Activated naive CD8-positive, alpha-beta T cell treated with anti-CD3 and anti-CD28 coated beads for 36 hours (primary cell): ENCODE results near the gene ZC3H6. TPM values are rescaled to one million over a fixed set of nuclear protein-coding genes. Genes with fewer than 3 reads are reported as not detected.

ENCODE experiments used
- DNase-seq: peaks from one replicate; pipeline ENCODE4 v3.0.0; 2021
- H3K27ac Mint-ChIP-seq: one replicate; pipeline ENCODE4 v1.8.0; 2022; ENCODE audit warnings: mild to moderate bottlenecking, moderate library complexity, mixed read lengths
- H3K27me3 Mint-ChIP-seq: one replicate; pipeline ENCODE4 v1.8.0; 2022; ENCODE audit warnings: mild to moderate bottlenecking, mixed read lengths
- H3K36me3 Mint-ChIP-seq: one replicate; pipeline ENCODE4 v1.8.0; 2021; ENCODE audit warnings: mild to moderate bottlenecking, mixed read lengths
- H3K4me1 Mint-ChIP-seq: one replicate; pipeline ENCODE4 v1.8.0; 2021; ENCODE audit warnings: mixed read lengths
- H3K4me3 Mint-ChIP-seq: one replicate; pipeline ENCODE4 v1.8.0; 2022; ENCODE audit warnings: mild to moderate bottlenecking, moderate library complexity, mixed read lengths
- H3K9me3 Mint-ChIP-seq: one replicate; pipeline ENCODE4 v1.8.0; 2022; ENCODE audit warnings: mixed read lengths
- total RNA-seq, 2 experiments: library from RNA; stranded (reverse); gene quantifications; one replicate each; pipeline ENCODE4 v1.2.3, GENCODE V29; 2021

ZC3H6 gene, protein sequence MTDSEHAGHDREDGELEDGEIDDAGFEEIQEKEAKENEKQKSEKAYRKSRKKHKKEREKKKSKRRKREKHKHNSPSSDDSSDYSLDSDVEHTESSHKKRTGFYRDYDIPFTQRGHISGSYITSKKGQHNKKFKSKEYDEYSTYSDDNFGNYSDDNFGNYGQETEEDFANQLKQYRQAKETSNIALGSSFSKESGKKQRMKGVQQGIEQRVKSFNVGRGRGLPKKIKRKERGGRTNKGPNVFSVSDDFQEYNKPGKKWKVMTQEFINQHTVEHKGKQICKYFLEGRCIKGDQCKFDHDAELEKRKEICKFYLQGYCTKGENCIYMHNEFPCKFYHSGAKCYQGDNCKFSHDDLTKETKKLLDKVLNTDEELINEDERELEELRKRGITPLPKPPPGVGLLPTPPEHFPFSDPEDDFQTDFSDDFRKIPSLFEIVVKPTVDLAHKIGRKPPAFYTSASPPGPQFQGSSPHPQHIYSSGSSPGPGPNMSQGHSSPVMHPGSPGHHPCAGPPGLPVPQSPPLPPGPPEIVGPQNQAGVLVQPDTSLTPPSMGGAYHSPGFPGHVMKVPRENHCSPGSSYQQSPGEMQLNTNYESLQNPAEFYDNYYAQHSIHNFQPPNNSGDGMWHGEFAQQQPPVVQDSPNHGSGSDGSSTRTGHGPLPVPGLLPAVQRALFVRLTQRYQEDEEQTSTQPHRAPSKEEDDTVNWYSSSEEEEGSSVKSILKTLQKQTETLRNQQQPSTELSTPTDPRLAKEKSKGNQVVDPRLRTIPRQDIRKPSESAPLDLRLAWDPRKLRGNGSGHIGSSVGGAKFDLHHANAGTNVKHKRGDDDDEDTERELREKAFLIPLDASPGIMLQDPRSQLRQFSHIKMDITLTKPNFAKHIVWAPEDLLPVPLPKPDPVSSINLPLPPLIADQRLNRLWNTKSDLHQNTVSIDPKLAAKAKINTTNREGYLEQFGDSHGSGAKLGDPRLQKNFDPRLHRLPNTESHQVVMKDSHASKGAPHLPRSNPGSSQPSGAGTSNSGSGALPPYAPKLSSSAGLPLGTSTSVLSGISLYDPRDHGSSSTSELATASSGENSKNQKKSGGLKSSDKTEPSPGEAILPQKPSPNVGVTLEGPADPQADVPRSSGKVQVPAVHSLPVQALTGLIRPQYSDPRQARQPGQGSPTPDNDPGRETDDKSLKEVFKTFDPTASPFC
- 1 to 10 TPM; 7.6 to 7.7 TPM for total RNA-seq

DNA sequence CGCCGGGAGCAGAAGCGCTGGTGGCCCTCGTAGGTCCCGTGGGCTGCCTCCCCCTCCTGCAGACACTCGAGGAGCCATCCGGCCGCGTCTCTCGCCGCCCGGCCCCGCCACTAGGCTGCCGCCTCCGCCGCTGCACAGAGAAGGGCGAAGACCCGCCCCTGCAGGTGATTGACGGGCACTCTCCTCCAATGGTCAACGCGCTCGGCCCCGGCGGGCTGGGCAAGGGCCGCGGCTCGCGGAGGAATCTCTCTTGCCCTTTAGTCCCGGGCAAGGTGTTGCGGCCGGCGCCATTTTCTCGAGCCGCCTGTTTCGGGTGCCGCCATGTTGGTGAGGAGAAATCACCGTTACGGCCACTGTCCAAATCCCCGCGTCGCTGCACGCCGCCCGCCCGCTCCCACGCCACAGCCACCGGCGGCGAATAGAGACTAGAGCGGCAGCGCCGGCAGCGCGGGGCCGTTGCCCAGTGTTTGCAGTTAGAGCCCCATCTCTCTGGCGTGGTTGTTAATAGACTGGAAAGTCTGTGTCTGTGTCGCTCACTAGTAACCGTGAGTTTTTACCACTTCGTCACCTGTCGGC lies at the start of gene ZC3H6:
TSS of gene ZC3H6 (plus strand) at position 287 of the 576 bp plus-strand sequence. CDS start 398 bp downstream, outside the sequence.
- peak within 1 kb of the TSS; percentile 92 for H3K4me3 Mint-ChIP-seq
- no peaks in the 10 kb centered on the region for H3K27me3 Mint-ChIP-seq
- peaks cover 24% of the 10 kb centered on the region for H3K4me1 Mint-ChIP-seq

DNA sequence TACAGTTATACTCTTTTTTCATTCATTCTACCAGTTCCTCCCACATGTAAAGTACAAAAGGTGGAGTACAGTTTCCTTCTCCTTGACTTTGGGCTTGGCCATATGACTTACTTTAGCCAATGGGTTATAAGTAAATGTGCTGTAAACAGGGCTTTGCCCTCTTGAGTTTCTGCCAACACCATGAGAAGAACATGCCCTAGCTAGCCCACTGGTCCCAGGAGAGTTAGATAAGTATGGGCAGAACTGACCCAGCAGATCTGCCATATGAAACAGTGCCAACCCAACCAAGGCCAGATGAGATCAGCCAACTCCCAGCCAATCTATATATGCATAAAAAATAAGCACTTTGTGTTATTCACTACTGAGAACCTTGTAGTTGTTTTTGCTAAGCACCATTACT lies 46.0 kb upstream of the ZC3H6 start:
- Mint-ChIP-seq H3K9me3 (no peaks in the 10 kb centered on the region), H3K27ac (no peak overlapping the region), H3K27me3 (no peaks in the 10 kb centered on the region), H3K4me3 (no peak overlapping the region), H3K4me1 (peaks cover 3% of the 10 kb centered on the region), H3K36me3 (peaks cover 50% of the 10 kb centered on the region)
- DNase-seq = no peak

More for the DNA sequence above, at the start of gene ZC3H6:
- H3K36me3 Mint-ChIP-seq = no peaks in the 10 kb centered on the region
- DNase-seq = peak; percentile 100
- H3K9me3 Mint-ChIP-seq = no peaks in the 10 kb centered on the region
- peak within 1 kb of the TSS; percentile 98 for H3K27ac Mint-ChIP-seq

DNA sequence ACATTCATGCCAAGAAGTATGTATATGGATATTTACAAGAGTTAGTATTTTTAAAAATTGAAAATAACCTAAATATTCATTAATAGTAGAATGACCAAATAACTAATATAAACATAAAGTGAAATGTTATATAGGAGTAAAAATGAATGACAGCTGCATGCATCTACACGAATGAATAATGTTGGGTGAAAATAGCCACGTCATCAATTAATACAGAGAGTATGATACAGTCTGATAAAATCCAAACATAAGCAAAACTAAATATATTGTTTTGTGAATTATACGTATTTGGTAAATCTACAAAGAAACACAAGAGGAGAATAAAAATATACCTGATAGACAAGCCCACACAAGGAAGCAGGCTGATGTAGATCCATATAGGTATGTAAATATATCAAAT lies 45.0 kb upstream of the ZC3H6 start:
- H3K27ac Mint-ChIP-seq = no peak overlapping the region
- H3K4me1 Mint-ChIP-seq = peaks cover 3% of the 10 kb centered on the region
- no peaks in the 10 kb centered on the region for H3K9me3 Mint-ChIP-seq
- no peak for DNase-seq
- peaks cover 47% of the 10 kb centered on the region for H3K36me3 Mint-ChIP-seq
- H3K27me3 Mint-ChIP-seq = no peaks in the 10 kb centered on the region
- H3K4me3 Mint-ChIP-seq = no peak overlapping the region

DNA sequence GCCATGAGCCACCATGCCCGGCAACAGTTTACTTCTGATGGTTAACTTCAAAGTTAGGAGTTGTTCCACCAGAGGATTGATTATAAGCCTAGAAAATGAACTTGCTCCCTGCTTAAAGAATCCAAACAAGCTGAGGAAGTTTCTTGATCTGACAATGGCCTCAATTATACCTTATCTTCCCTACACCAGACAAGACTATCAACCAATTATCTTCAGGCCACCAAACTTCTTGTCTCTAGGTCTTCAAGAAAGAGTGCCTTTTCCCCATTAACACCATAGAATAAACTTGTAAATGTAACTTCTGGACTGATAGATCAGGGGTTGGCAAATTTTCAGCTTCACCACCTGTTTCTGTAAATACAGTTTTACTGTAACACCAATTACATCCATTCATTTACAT lies 35.5 kb upstream of the ZC3H6 start:
- Mint-ChIP-seq H3K4me1 (peaks cover 32% of the 10 kb centered on the region), H3K27ac (no peak overlapping the region), H3K4me3 (no peak overlapping the region), H3K27me3 (no peaks in the 10 kb centered on the region), H3K9me3 (no peaks in the 10 kb centered on the region), H3K36me3 (peaks cover 31% of the 10 kb centered on the region)
- DNase-seq = no peak

DNA sequence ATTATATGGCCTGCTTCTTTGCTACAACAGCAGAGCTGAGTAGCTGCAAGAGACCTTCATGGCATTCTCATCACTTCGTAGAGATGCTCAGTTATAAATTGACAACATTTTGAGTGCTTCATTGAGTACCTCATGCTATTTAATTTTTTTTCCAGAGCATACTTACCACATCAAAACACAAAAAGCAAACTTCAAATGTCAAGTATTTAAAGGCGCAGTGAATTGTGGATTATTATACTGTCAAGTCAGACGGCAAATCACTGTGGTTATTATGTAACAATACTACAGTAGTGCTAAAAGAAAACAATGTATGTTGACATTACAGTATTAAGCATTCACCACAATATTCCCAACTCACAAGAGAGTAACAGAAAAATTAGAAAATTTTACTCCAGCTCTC lies 33.0 kb upstream of the ZC3H6 start:
- Mint-ChIP-seq H3K4me3 (no peak overlapping the region), H3K4me1 (peaks cover 46% of the 10 kb centered on the region), H3K27ac (no peak overlapping the region), H3K36me3 (peaks cover 39% of the 10 kb centered on the region), H3K9me3 (no peaks in the 10 kb centered on the region), H3K27me3 (no peaks in the 10 kb centered on the region)
- DNase-seq = no peak

DNA sequence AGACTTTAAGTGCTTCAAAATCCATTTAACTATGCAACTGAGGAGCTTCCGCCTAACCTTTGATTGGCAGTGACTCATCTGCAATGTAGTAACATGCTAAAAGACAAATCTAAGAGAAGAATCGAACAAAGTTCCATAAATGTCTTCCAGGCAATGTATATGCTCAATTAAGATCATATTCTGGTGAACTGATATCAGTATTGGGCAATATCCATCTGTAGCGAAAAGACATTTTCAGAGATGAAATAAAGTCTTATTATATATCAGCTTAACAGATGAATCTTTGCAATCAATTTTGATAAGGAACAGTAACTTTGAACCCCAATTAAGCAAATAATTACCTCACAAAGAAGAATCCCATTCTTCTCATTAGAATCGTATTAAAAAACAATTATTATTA lies 32.2 kb upstream of the ZC3H6 start:
- Mint-ChIP-seq H3K4me3 (peak overlapping the region; percentile 14), H3K27ac (no peak overlapping the region), H3K9me3 (no peaks in the 10 kb centered on the region), H3K36me3 (peaks cover 41% of the 10 kb centered on the region), H3K4me1 (peaks cover 44% of the 10 kb centered on the region), H3K27me3 (no peaks in the 10 kb centered on the region)
- DNase-seq = no peak

DNA sequence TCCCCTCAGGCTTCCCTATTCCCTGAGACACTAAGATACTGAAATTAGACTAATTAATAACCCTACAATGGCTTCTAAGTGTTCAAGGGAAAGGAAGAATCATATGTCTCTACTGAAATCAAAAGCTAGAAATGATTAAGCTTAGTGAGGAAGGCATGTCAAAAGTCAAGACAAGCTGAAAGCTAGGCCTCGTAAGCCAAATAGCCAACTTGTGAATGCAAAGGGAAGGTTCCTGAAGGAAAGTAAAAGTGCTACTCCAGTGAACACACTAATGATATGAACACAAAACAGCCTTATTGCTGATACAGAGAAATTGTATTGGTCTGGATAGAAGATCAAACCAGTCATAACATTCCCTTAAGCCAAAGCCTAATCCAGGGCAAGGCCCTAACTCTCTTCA lies 30.5 kb upstream of the ZC3H6 start:
- no peaks in the 10 kb centered on the region for H3K27me3 Mint-ChIP-seq
- no peak overlapping the region for H3K27ac Mint-ChIP-seq
- peaks cover 43% of the 10 kb centered on the region for H3K4me1 Mint-ChIP-seq
- H3K4me3 Mint-ChIP-seq = no peak overlapping the region
- no peak for DNase-seq
- H3K9me3 Mint-ChIP-seq = no peaks in the 10 kb centered on the region
- peaks cover 50% of the 10 kb centered on the region for H3K36me3 Mint-ChIP-seq

DNA sequence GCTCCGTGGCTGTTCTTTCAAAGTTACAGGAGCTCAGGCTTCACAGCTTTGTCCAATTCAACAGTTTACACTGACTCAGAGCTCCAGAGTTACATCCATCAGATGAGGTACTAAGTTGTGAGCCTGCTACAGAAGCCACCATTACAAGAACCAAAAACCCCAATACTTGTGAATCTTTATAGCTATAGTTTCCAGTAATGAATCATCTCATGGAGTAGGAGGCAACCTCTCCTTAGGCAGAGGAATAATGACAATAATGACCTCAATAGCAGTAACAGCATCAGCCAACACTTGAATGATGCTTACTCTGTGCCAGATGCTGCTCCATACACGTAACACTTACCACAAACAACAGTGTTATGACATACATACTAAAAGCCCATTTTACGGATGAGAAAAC lies 24.1 kb upstream of the ZC3H6 start:
- H3K9me3 Mint-ChIP-seq = peaks cover 5% of the 10 kb centered on the region
- no peaks in the 10 kb centered on the region for H3K27me3 Mint-ChIP-seq
- DNase-seq = no peak
- peaks cover 11% of the 10 kb centered on the region for H3K4me1 Mint-ChIP-seq
- H3K36me3 Mint-ChIP-seq = peaks cover 32% of the 10 kb centered on the region
- H3K27ac Mint-ChIP-seq = no peak overlapping the region
- no peak overlapping the region for H3K4me3 Mint-ChIP-seq

DNA sequence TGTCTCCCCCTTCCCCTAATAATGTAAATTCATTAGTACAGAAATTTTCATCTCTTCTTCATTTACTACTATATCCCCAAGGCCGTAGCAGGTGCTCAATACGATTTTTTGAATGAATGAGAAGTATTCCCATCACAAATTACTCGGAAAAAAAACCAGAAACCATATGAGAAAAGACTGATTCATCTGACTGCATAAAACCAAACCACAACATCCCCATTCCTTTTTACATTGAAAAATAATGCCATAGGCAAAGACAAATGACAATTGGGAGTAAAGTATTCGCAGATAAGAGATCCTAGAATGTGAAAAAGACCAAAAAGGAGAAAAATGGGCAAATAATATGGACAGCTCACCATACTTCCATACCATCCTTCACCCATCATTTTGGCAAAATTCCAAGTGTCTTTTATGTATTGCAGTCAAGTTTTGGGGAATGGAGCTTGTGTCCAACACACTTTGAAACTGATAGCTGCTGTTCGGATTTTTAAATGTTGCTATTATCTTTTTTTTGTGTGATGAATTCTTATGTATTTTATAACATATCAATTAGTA lies 22.1 kb upstream of the ZC3H6 start:
- no peak for DNase-seq
- peaks cover 20% of the 10 kb centered on the region for H3K36me3 Mint-ChIP-seq
- peak overlapping the region; percentile 30 for H3K27ac Mint-ChIP-seq
- peak overlapping the region; percentile 86 for H3K4me3 Mint-ChIP-seq
- H3K27me3 Mint-ChIP-seq = no peaks in the 10 kb centered on the region
- peaks cover 5% of the 10 kb centered on the region for H3K9me3 Mint-ChIP-seq
- H3K4me1 Mint-ChIP-seq = peaks cover 12% of the 10 kb centered on the region

DNA sequence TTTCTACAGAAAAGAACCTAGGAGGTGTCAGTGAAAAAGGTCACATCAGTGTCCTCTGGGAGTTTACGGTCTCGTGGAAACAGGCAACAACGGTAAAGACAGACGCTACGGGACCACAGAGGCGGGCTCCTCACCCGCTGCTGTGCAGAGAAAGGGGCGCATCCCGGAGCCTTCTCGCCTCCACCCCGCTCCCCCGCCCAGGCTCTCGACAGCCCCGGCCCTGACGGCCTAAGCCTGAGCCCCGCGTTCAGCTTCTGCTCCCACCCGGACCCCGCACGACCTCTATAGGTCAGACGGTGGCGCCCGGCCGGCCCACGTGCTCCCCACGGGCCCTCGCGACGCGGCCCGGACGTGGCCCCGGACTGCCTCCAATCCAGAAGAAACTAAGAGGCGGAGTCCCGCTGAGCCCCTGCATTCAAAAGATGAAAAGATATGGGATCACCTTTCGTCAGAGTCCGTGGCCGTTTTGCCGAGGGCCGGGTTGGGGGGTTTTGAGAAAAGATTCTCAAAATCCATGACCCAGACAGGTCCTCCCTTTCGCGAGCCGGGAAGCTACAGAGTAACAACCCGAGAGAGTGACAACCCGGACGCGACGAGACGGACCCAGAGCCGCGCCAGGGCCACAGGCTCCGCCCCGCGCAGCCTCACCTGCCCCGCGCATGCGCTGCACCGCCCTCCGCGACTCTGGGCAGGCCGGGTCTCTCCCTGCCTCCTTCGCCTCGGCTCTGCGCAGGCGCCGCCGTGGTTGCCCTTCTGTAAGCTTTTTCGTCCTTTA lies 20.7 kb upstream of the ZC3H6 start, which contains the start of gene ZC3H8:
TSS of gene ZC3H8 (minus strand) at position 577 of the 775 bp plus-strand sequence. CDS start at position 516, 61 bp downstream.
- H3K27me3 Mint-ChIP-seq = no peaks in the 10 kb centered on the region
- peak within 1 kb of the TSS; percentile 93 for H3K27ac Mint-ChIP-seq
- DNase-seq = peak; percentile 98

DNA sequence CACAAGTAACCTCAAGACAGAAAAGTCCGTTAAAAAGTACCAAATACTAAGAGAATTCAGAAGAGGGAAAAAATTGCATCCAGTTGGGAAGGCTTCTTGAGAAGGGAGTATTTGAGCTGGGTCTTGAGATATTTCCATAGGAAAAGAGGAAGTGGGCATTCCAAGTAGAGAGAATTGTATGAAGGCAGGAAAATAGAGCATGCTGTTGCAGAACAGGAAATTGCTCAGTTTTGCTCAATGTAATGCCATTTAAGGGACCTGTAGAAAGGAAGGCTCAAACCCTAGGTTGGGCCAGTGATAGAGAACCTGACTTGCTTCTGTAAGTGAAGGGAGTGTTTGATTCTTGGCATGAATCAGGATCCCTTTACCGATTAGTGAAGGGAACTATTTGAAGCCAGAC lies 19.5 kb upstream of the ZC3H6 start:
- H3K36me3 Mint-ChIP-seq = peaks cover 12% of the 10 kb centered on the region
- peaks cover 21% of the 10 kb centered on the region for H3K4me1 Mint-ChIP-seq
- DNase-seq = no peak
- H3K27ac Mint-ChIP-seq = no peak overlapping the region
- H3K27me3 Mint-ChIP-seq = no peaks in the 10 kb centered on the region
- H3K4me3 Mint-ChIP-seq = no peak overlapping the region
- peaks cover 5% of the 10 kb centered on the region for H3K9me3 Mint-ChIP-seq

More for the DNA sequence above, 20.7 kb upstream of the ZC3H6 start, which contains the start of gene ZC3H8:
- Mint-ChIP-seq H3K4me3 (peak within 1 kb of the TSS; percentile 86), H3K36me3 (peaks cover 12% of the 10 kb centered on the region), H3K4me1 (peaks cover 17% of the 10 kb centered on the region), H3K9me3 (peaks cover 5% of the 10 kb centered on the region)

DNA sequence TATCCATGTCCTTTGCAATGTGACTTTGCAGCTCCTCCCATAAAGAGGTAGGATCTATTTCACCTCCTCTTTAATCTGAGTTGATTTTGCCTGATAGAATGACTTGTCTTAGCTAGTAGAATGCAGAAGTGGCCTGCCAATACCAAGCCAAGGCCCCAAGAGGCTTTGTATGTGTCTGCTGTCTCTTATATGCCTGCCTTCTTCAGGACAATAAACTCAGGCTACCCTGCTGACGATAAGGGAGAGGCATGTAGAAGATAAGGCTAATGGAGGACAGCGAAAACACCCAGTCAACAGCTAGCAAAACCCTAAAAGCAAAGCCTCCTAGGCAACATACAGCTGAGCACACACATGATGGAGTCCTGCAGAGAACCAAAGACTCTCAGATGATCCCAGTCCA lies 18.7 kb upstream of the ZC3H6 start:
- no peak overlapping the region for H3K4me3 Mint-ChIP-seq
- H3K36me3 Mint-ChIP-seq = peaks cover 12% of the 10 kb centered on the region
- H3K4me1 Mint-ChIP-seq = peaks cover 21% of the 10 kb centered on the region
- H3K9me3 Mint-ChIP-seq = peaks cover 5% of the 10 kb centered on the region
- H3K27me3 Mint-ChIP-seq = no peaks in the 10 kb centered on the region
- H3K27ac Mint-ChIP-seq = no peak overlapping the region
- no peak for DNase-seq

DNA sequence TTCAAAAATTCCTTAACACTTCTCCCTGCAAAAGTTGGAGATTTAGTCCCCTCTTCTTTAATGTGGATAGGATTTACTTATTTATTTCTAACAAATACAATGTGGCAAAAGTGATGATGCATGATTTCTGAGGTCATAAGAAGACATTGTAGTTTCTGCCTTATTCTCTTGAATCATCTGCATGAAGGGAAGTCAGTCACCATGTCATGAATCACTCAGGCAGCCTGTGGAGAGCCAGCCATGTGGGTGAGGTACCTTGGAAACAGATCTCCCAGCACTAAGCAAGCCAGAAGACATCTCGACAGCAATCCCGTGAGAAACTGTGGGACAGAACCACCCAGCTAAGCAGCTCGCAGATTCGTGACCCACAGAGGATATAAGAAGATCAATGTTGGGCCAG lies 17.8 kb upstream of the ZC3H6 start:
- Mint-ChIP-seq H3K9me3 (peaks cover 5% of the 10 kb centered on the region), H3K27ac (no peak overlapping the region), H3K4me1 (peaks cover 21% of the 10 kb centered on the region), H3K36me3 (peaks cover 12% of the 10 kb centered on the region), H3K4me3 (no peak overlapping the region), H3K27me3 (peaks cover 1% of the 10 kb centered on the region)
- no peak for DNase-seq
